OCI-LY7 (cell line): Measurements from ENCODE around the gene CACNA2D2.

ENCODE experiments used
- EZH2phosphoT487 ChIP-seq: fragments of 200-600 bp; sonication (generic); IDR thresholded peaks from 2 replicates; pipeline ENCODE4 v1.6.1; 2018; ENCODE audit warnings: low read depth, borderline replicate concordance, mild to moderate bottlenecking, mixed run types, antibody characterized with exemption, low read length, moderate library complexity, mixed read lengths
- TF ChIP-seq, protein P1 (sequence below): fragments of 200-600 bp; sonication (generic); conservative IDR thresholded peaks from 2 replicates; pipeline ENCODE4 v1.5.1; 2014; ENCODE audit warnings: mild to moderate bottlenecking, antibody characterized with exemption, low read length, moderate library complexity, mixed read lengths

DNA sequence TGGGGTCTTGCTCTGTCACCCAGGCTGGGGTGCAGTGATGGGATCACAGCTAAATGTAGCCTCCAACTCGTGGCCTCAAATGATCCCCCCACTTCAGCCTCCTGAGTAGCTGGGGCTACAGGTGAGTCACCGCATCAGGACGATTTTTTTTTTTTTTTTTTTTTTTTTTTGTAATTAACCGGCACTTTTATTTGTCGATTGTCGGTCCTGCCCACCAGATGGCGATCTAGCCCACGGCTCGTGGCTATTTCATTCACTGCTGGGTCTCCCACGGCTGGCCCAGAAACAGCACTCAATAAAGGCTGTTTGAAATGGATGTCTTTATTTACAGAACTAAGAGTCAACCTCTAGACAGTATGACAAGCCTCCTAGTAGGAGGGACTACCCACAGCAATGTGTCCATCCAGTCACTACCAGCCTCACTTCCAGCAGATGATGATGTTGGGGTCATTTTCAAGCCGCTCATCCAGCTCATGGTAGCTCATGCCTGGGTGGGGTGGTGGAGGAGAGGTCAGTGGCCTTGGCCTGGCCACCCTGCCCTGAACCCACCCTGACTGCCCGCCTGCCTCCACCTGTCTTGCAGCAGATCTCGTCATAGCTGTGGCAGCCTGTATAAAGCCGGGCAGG lies 156.1 kb downstream of the CACNA2D2 start:
- TF ChIP-seq, protein P1, sequence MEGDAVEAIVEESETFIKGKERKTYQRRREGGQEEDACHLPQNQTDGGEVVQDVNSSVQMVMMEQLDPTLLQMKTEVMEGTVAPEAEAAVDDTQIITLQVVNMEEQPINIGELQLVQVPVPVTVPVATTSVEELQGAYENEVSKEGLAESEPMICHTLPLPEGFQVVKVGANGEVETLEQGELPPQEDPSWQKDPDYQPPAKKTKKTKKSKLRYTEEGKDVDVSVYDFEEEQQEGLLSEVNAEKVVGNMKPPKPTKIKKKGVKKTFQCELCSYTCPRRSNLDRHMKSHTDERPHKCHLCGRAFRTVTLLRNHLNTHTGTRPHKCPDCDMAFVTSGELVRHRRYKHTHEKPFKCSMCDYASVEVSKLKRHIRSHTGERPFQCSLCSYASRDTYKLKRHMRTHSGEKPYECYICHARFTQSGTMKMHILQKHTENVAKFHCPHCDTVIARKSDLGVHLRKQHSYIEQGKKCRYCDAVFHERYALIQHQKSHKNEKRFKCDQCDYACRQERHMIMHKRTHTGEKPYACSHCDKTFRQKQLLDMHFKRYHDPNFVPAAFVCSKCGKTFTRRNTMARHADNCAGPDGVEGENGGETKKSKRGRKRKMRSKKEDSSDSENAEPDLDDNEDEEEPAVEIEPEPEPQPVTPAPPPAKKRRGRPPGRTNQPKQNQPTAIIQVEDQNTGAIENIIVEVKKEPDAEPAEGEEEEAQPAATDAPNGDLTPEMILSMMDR = peak; percentile 81
- no peak for TF ChIP-seq EZH2phosphoT487
